ENCODE measurements around the gene NTHL1. TPM values are rescaled to one million over a fixed set of nuclear protein-coding genes. Genes with fewer than 3 reads are reported as not detected.

NTHL1 gene
- total RNA-seq, 1 experiment from 2014 or later = 39.8 TPM

GRCh38 chr16:2006317-2006716, 41.3 kb downstream of the NTHL1 start:
- DNase-seq (ENCODE audit: low read depth, low spot score) (no peak), ATAC-seq (no peak)
- CTCF ChIA-PET = no interaction called here
- Histone ChIP-seq H3K9me3 (ENCODE audit: control insufficient read depth, insufficient read depth, low read depth, low read length) (no peaks in the 10 kb centered on the region), H3K4me1 (ENCODE audit: control insufficient read depth, insufficient read depth, low read length) (peaks cover 47% of the 10 kb centered on the region), H3K27me3 (ENCODE audit: control insufficient read depth, insufficient read depth, low read length) (no peaks in the 10 kb centered on the region), H3K4me3 (ENCODE audit: low read depth in 2 of 2, low read length in 2 of 2) (no peak overlapping the region), H3K27ac (ENCODE audit: low read length) (peak overlapping the region; percentile 8; the same call in 1 of the 2 replicates), H3K36me3 (ENCODE audit: control insufficient read depth, insufficient read depth, low read length) (peaks cover 5% of the 10 kb centered on the region; the same call in 1 of the 2 replicates)
- BruUV-seq (replicated peaks) = no TSS peak
- TF ChIP-seq SIN3A (IDR thresholded peaks at IDR 0.05; ENCODE audit: borderline replicate concordance, insufficient read depth, low read depth, low read length) = no peak
- TF ChIP-seq, protein P1, sequence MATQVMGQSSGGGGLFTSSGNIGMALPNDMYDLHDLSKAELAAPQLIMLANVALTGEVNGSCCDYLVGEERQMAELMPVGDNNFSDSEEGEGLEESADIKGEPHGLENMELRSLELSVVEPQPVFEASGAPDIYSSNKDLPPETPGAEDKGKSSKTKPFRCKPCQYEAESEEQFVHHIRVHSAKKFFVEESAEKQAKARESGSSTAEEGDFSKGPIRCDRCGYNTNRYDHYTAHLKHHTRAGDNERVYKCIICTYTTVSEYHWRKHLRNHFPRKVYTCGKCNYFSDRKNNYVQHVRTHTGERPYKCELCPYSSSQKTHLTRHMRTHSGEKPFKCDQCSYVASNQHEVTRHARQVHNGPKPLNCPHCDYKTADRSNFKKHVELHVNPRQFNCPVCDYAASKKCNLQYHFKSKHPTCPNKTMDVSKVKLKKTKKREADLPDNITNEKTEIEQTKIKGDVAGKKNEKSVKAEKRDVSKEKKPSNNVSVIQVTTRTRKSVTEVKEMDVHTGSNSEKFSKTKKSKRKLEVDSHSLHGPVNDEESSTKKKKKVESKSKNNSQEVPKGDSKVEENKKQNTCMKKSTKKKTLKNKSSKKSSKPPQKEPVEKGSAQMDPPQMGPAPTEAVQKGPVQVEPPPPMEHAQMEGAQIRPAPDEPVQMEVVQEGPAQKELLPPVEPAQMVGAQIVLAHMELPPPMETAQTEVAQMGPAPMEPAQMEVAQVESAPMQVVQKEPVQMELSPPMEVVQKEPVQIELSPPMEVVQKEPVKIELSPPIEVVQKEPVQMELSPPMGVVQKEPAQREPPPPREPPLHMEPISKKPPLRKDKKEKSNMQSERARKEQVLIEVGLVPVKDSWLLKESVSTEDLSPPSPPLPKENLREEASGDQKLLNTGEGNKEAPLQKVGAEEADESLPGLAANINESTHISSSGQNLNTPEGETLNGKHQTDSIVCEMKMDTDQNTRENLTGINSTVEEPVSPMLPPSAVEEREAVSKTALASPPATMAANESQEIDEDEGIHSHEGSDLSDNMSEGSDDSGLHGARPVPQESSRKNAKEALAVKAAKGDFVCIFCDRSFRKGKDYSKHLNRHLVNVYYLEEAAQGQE (IDR thresholded peaks at IDR 0.05; ENCODE audit: insufficient read depth in 1 of 2, low read depth in 2 of 2, low read length in 1 of 2) = no peak
- TF ChIP-seq POLR2AphosphoS5 (IDR thresholded peaks at IDR 0.05; ENCODE audit: low read depth, low read length) = no peak
- TF ChIP-seq TCF7L2 (IDR thresholded peaks at IDR 0.05; ENCODE audit: low read depth, low read length) = no peak
- TF ChIP-seq, protein P2, sequence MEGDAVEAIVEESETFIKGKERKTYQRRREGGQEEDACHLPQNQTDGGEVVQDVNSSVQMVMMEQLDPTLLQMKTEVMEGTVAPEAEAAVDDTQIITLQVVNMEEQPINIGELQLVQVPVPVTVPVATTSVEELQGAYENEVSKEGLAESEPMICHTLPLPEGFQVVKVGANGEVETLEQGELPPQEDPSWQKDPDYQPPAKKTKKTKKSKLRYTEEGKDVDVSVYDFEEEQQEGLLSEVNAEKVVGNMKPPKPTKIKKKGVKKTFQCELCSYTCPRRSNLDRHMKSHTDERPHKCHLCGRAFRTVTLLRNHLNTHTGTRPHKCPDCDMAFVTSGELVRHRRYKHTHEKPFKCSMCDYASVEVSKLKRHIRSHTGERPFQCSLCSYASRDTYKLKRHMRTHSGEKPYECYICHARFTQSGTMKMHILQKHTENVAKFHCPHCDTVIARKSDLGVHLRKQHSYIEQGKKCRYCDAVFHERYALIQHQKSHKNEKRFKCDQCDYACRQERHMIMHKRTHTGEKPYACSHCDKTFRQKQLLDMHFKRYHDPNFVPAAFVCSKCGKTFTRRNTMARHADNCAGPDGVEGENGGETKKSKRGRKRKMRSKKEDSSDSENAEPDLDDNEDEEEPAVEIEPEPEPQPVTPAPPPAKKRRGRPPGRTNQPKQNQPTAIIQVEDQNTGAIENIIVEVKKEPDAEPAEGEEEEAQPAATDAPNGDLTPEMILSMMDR (IDR thresholded peaks at IDR 0.05) = no peak
- in situ Hi-C loops (cut with HindIII; ENCODE audit: low pct_unique_long_range_greater_than_20kb, low sequenced_read_pairs) = no loop called here
- POLR2A ChIA-PET = no interaction called here
- intact Hi-C loops (cut with micrococcal nuclease; ENCODE audit: unreplicated experiment) = no loop called here

- intact Hi-C loops (cut with micrococcal nuclease; ENCODE audit: unreplicated experiment) = no loop called here
Observed at GRCh38 chr16:2005646-2006045, 42.0 kb downstream of the NTHL1 start.

More at GRCh38 chr16:2005646-2006045, 42.0 kb downstream of the NTHL1 start:
- ATAC-seq (peak; percentile 15; the same call in 1 of the 2 replicates), DNase-seq (ENCODE audit: low read depth, low spot score) (no peak)
- Histone ChIP-seq H3K27me3 (ENCODE audit: control insufficient read depth, insufficient read depth, low read length) (no peaks in the 10 kb centered on the region), H3K4me3 (ENCODE audit: low read depth in 2 of 2, low read length in 2 of 2) (no peak overlapping the region), H3K4me1 (ENCODE audit: control insufficient read depth, insufficient read depth, low read length) (peaks cover 47% of the 10 kb centered on the region), H3K27ac (ENCODE audit: low read length) (peak overlapping the region; percentile 65; the same call in 1 of the 2 replicates), H3K9me3 (ENCODE audit: control insufficient read depth, insufficient read depth, low read depth, low read length) (no peaks in the 10 kb centered on the region), H3K36me3 (ENCODE audit: control insufficient read depth, insufficient read depth, low read length) (peaks cover 6% of the 10 kb centered on the region; the same call in 1 of the 2 replicates)
- no TSS peak for BruUV-seq (replicated peaks)
- POLR2A ChIA-PET = no interaction called here
- in situ Hi-C loops (cut with HindIII; ENCODE audit: low pct_unique_long_range_greater_than_20kb, low sequenced_read_pairs) = no loop called here
- CTCF ChIA-PET = no interaction called here
- TF ChIP-seq, protein P1 (IDR thresholded peaks at IDR 0.05; ENCODE audit: insufficient read depth in 1 of 2, low read depth in 2 of 2, low read length in 1 of 2) = no peak
- TF ChIP-seq SIN3A (IDR thresholded peaks at IDR 0.05; ENCODE audit: borderline replicate concordance, insufficient read depth, low read depth, low read length) (no peak), TCF7L2 (IDR thresholded peaks at IDR 0.05; ENCODE audit: low read depth, low read length) (no peak), POLR2AphosphoS5 (IDR thresholded peaks at IDR 0.05; ENCODE audit: low read depth, low read length) (no peak)
- TF ChIP-seq, protein P2 (IDR thresholded peaks at IDR 0.05) = no peak; the same call in 1 of the 2 replicates
